GM21367 (cell line): Measurements from ENCODE around the gene BMAL1.
A peak's percentile ranks its signal among the peaks of the same experiment; 100 is the strongest.

ENCODE experiments used
- ATAC-seq: cut with Tn5 transposase; IDR thresholded peaks from one replicate; pipeline ENCODE4 v1.9.1; 2021; ENCODE audit not compliant: unreplicated experiment

The BMAL1 gene

GRCh38 chr11:13315517-13316432, 38.2 kb downstream of the BMAL1 start:
- ATAC-seq: no peak

GRCh38 chr11:13316528-13316961, 39.0 kb downstream of the BMAL1 start:
- ATAC-seq: no peak

GRCh38 chr11:13317293-13318080, 39.9 kb downstream of the BMAL1 start:
- ATAC-seq: no peak

GRCh38 chr11:13318498-13319295, 41.1 kb downstream of the BMAL1 start:
- ATAC-seq: peak; percentile 86

GRCh38 chr11:13320688-13321087, 43.1 kb downstream of the BMAL1 start:
- no peak for ATAC-seq

- ATAC-seq: no peak
Measured at GRCh38 chr11:13321431-13321830, 43.8 kb downstream of the BMAL1 start.

GRCh38 chr11:13324141-13324540, 46.6 kb downstream of the BMAL1 start:
- ATAC-seq: no peak

GRCh38 chr11:13324709-13325108, 47.1 kb downstream of the BMAL1 start:
- ATAC-seq: no peak

GRCh38 chr11:13327421-13327820, 49.8 kb downstream of the BMAL1 start:
- ATAC-seq: no peak

- no peak for ATAC-seq
Measured at GRCh38 chr11:13328286-13328685, 50.7 kb downstream of the BMAL1 start.

- no peak for ATAC-seq
Measured at GRCh38 chr11:13329670-13330356, 52.2 kb downstream of the BMAL1 start.

GRCh38 chr11:13332124-13332523, 54.5 kb downstream of the BMAL1 start:
- no peak for ATAC-seq

- ATAC-seq: no peak
Measured at GRCh38 chr11:13333456-13333957, 55.9 kb downstream of the BMAL1 start.

- ATAC-seq: no peak
Measured at GRCh38 chr11:13334034-13334786, 56.6 kb downstream of the BMAL1 start.

- ATAC-seq: no peak
Measured at GRCh38 chr11:13335319-13335718, 57.7 kb downstream of the BMAL1 start.

GRCh38 chr11:13336246-13336878, 58.8 kb downstream of the BMAL1 start:
- ATAC-seq: no peak

GRCh38 chr11:13338019-13338426, 60.4 kb downstream of the BMAL1 start:
- ATAC-seq: no peak

- no peak for ATAC-seq
Measured at GRCh38 chr11:13338427-13339069, 61.0 kb downstream of the BMAL1 start.
